Psoas muscle (tissue), 8 donors: Measurements from ENCODE around the gene CD47. TPM values are rescaled to one million over a fixed set of nuclear protein-coding genes. Genes with fewer than 3 reads are reported as not detected.

Experiments
- ATAC-seq, 4 donors: fragments of 200-7000 bp; cut with Tn5 transposase; one replicate each; pipeline ENCODE4 v1.9.1; 2020; ENCODE audit warnings: moderate library complexity in 3 of 4, mild to moderate bottlenecking in 2 of 4
- DNase-seq, 2 donors: peaks; one replicate each; pipeline ENCODE4 v3.0.0-alpha.2; 2020
- H3K27ac ChIP-seq: fragments of 200-600 bp; one replicate; pipeline ENCODE4 v1.8.0; 2022
- H3K27me3 ChIP-seq, 3 donors: fragments of 200-600 bp in 1 of 3; one replicate each; pipeline versions ENCODE4 v1.6.1 to v1.8.0; 2013 to 2022; ENCODE audit warnings: low read length in 2 of 3, mild to moderate bottlenecking in 2 of 3, moderate library complexity in 1 of 3; ENCODE audit not compliant: insufficient read depth in 3 of 3
- H3K36me3 ChIP-seq, 2 donors: fragments of 200-600 bp in 1 of 2; one replicate each; pipeline versions ENCODE4 v1.6.1 to v1.8.0; 2013 to 2022; ENCODE audit warnings: low read depth in 1 of 2, mild to moderate bottlenecking in 1 of 2, moderate library complexity in 1 of 2; ENCODE audit not compliant: insufficient read depth in 1 of 2
- H3K4me1 ChIP-seq: fragments of 200-600 bp; one replicate; pipeline ENCODE4 v1.8.0; 2022
- H3K4me3 ChIP-seq: fragments of 200-600 bp; one replicate; pipeline ENCODE4 v1.8.0; 2022; ENCODE audit warnings: mild to moderate bottlenecking
- H3K9me3 ChIP-seq: fragments of 200-600 bp; one replicate; pipeline ENCODE4 v1.8.0; 2022
- CTCF ChIP-seq: fragments of 200-600 bp; IDR thresholded peaks from one replicate; pipeline ENCODE4 v1.8.0; 2022; ENCODE audit warnings: antibody characterized with exemption
- WGBS, 3 donors: extraction: QIAGEN DNeasy Blood & Tissue Kit; methylation state at CpG; one replicate each; pipeline versions ENCODE4 v1.1.6 to v1.1.7; 2013; 5-methylcytosine and 5-hydroxymethylcytosine counted together
- intact Hi-C, 2 donors: fragments of 100-400 bp; cut with DNase I; formaldehyde crosslinking; loops; one replicate each; pipeline versions ENCODE4 v1.11.0 to v1.14.2; 2022
- polyA plus RNA-seq, 3 donors: library from polyadenylated mRNA; stranded (reverse); fragments of 200-250 nt; gene quantifications; one replicate each; pipeline ENCODE4 v1.2.3, GENCODE V29; 2013
- total RNA-seq, 4 donors: library from RNA; stranded (reverse); fragmentation: NEBNext Ultra II Directional in 2 of 4; extraction: Animal tissue kit (Norgen Biotek cat#: 25700) in 2 of 4; gene quantifications; one replicate each; pipeline versions ENCODE4 v1.2.1 to v1.2.4, GENCODE V29; 2021 to 2023
- donor health status: healthy with polysubstance abuse.
- donor health status: DM: no; HTN: no; CAD: no; lungs with moderate emphysema.
- donor health status: Bipolar disorder and iron deficiency.
- donor health status: healthy.
- donor health status: DM: yes; HTN: yes; CAD: no.
- donor health status: DM: no; HTN: no; CAD: no.
- donor health status: DM: no; HTN: no; CAD: no.
- donor health status: DM: yes; HTN: yes; CAD: no.

The CD47 gene
- total and polyA plus RNA-seq, 7 donors: 12.2 to 53.1 (median 16.6) TPM

DNA sequence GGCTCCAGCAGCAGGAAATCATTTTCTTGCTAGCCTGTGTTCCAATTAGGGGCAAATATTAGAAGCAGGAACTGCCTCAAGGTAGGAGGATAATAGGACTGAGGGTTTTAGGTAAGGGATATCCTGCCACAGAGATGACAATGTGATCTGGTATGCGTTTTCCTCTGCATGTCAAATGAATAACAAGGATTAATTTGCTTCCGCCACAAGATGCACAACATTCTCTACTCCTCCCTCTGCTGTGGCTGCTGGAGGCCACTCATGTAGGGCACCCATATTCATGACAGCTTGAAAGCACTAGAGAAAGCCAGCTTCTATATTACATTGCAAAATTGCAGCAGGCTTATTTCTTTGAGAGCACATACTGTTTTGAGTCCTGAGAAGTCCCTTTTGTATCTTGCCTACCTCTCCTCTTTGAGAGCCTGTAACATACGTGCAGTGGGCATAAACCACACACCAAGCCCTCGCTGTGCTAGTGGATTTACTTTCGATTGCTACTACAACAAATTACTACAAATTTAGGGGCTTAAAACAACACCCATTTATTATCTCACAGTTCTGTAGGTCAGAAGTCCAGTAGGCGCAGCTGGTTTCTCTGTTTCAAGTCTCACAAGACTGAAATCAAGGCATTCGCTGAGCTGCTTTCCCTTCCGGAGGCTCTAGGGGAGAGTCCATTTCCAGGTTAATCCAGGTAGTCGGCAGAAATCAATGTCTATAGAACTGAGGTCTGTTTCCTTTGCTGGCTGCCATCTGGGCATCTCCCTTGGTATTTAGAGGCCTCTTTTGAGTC, 5.9 kb upstream of the CD47 start:
- Histone ChIP-seq H3K4me1 (no peaks in the 10 kb centered on the region), H3K27ac (no peak overlapping the region), H3K27me3 (no peaks in the 10 kb centered on the region), H3K9me3 (no peaks in the 10 kb centered on the region), H3K36me3 (no peaks in the 10 kb centered on the region), H3K4me3 (no peak overlapping the region)
- DNase-seq: no peak
- 84 to 89% (median 86%) methylated on average over 9 of the region's 9 CpGs for WGBS, 3 donors
- ATAC-seq: no peak
- intact Hi-C loops: loop anchor here in 1 of 2 donors (10.0 kb wide), 1 partner anchor 128 kb away; the partner anchor contains the start of gene IFT57
- TF ChIP-seq CTCF: no peak

GRCh38 chr3:108093616-108094015, 2.8 kb upstream of the CD47 start:
- H3K36me3 ChIP-seq: no peaks in the 10 kb centered on the region
- 77 to 81% (median 79%) methylated on average over 3 of the region's 3 CpGs for WGBS, 3 donors
- H3K4me1 ChIP-seq: peaks cover under 1% of the 10 kb centered on the region
- DNase-seq (no peak), ATAC-seq (no peak)
- H3K4me3 ChIP-seq: no peak overlapping the region
- no peaks in the 10 kb centered on the region for H3K27me3 ChIP-seq
- intact Hi-C loops: loop anchor here (5.0 to 10.0 kb wide), 2 partner anchors 131 to 314 kb away; partner anchors contain the start of gene IFT57 (in 1 of the 2)
- no peak for TF ChIP-seq CTCF
- H3K9me3 ChIP-seq: no peaks in the 10 kb centered on the region
- no peak overlapping the region for H3K27ac ChIP-seq

- DNase-seq: no peak
- no peaks in the 10 kb centered on the region for H3K36me3 ChIP-seq
- peaks cover 6% of the 10 kb centered on the region for H3K4me1 ChIP-seq
- no peak overlapping the region for H3K27ac ChIP-seq
- H3K4me3 ChIP-seq: no peak overlapping the region
- no peak for TF ChIP-seq CTCF
- no peaks in the 10 kb centered on the region for H3K9me3 ChIP-seq
- H3K27me3 ChIP-seq: no peaks in the 10 kb centered on the region
- ATAC-seq: no peak
- intact Hi-C loops: loop anchor here (5.0 to 10.0 kb wide), 2 partner anchors 132 to 314 kb away; partner anchors contain the start of gene IFT57 (in 1 of the 2)
These were observed 2.2 kb upstream of the CD47 start for GRCh38 chr3:108093021-108093420.

- Histone ChIP-seq H3K36me3 (no peaks in the 10 kb centered on the region), H3K27ac (no peak overlapping the region), H3K27me3 (no peaks in the 10 kb centered on the region), H3K4me1 (peaks cover 7% of the 10 kb centered on the region), H3K4me3 (no peak overlapping the region), H3K9me3 (no peaks in the 10 kb centered on the region)
- intact Hi-C loops: loop anchor here (5.0 to 10.0 kb wide), 2 partner anchors 132 to 315 kb away; partner anchors contain the start of gene IFT57 (in 1 of the 2)
- DNase-seq: no peak
- WGBS, 3 donors: 43 to 63% (median 50%) methylated on average over 3 of the region's 3 CpGs
- TF ChIP-seq CTCF: no peak
- ATAC-seq: no peak
These were observed 1.7 kb upstream of the CD47 start for GRCh38 chr3:108092501-108092900.
